Vagina (tissue), 2 donors: ENCODE data around the gene RAB11FIP4.

ENCODE experiments used
- CTCF ChIP-seq, 3 experiments: fragments of 450-650 bp in 2 of 3; fragments of 200-600 bp in 1 of 3; sonication (generic) in 1 of 3; IDR thresholded peaks; one replicate each; pipeline ENCODE4 v1.5.1; 2017 to 2019; ENCODE audit warnings: antibody characterized with exemption in 3 of 3, mild to moderate bottlenecking in 2 of 3, moderate library complexity in 2 of 3
- POLR2A ChIP-seq, 2 donors: fragments of 450-650 bp; IDR thresholded peaks; one replicate each; pipeline ENCODE4 v1.6.1; 2017; ENCODE audit warnings: antibody characterized with exemption in 2 of 2, mild to moderate bottlenecking in 2 of 2, moderate library complexity in 2 of 2
- POLR2AphosphoS5 ChIP-seq, 2 donors: sonication (generic); formaldehyde crosslinking; IDR thresholded peaks; one replicate each; pipeline ENCODE4 v1.9.0; 2017; ENCODE audit warnings: antibody characterized with exemption in 2 of 2, mild to moderate bottlenecking in 2 of 2, low read depth in 1 of 2; ENCODE audit not compliant: insufficient read depth in 1 of 2

GRCh38 chr17:31486351-31487062 lies 95.0 kb downstream of the RAB11FIP4 start:
- no peak for TF ChIP-seq CTCF (IDR thresholded peaks at IDR 0.05)
- no peak for TF ChIP-seq POLR2AphosphoS5 (IDR thresholded peaks at IDR 0.05; ENCODE audit: insufficient read depth in 1 of 2, low read depth in 1 of 2)
- TF ChIP-seq POLR2A (IDR thresholded peaks at IDR 0.05) = no peak
